ENCODE data around the gene ETV3.

The ETV3 gene

GRCh38 chr1:157137408-157138219 lies 581 bp downstream of the ETV3 start:
- no peak for DNase-seq

GRCh38 chr1:157137046-157137407 lies 1.2 kb downstream of the ETV3 start:
- DNase-seq: peak; percentile 57

- no peak for DNase-seq
These were observed 2.1 kb downstream of the ETV3 start for GRCh38 chr1:157136133-157136532.

DNA sequence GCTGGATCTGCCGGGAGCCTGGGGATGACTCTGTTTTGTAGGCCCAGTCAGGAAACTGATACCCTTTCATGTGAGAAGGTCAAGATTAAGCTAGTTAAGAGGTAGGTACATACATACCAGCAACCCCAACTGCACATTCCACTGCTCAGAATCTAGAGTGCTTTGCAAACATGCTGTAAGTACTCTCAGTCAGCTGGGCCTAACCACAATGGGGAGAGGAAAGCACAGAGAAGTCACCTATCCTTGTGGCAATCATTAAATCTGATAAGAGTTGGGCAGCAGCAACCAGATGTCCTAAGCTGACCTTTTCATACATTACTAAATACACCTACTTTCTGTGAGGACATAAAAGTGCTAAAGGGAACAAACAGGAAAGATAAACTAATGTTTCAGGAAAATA lies 2.5 kb downstream of the ETV3 start:
- no peak for DNase-seq

DNA sequence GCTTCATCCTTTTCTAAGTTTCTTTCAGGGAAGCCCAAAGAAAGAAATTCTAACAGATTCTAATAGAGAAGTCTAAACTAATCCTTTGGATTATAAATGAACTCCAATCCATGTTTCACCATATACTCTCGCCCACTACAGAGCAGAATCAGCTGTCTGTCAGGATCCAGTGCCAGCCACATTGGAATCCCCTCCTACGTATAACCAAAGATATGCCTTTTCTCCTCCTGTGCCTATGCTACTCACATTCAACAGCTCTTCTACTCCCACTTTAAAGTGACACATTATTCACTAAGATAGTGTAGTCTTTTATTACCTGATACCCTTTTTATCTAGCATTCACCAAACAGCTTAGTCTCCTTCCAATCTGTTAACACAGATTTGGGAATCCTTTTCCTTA lies 3.1 kb downstream of the ETV3 start:
- no peak for DNase-seq

- DNase-seq: no peak
These were observed 3.8 kb downstream of the ETV3 start for GRCh38 chr1:157134442-157134841.

GRCh38 chr1:157133426-157133825 lies 4.8 kb downstream of the ETV3 start:
- DNase-seq: no peak

DNA sequence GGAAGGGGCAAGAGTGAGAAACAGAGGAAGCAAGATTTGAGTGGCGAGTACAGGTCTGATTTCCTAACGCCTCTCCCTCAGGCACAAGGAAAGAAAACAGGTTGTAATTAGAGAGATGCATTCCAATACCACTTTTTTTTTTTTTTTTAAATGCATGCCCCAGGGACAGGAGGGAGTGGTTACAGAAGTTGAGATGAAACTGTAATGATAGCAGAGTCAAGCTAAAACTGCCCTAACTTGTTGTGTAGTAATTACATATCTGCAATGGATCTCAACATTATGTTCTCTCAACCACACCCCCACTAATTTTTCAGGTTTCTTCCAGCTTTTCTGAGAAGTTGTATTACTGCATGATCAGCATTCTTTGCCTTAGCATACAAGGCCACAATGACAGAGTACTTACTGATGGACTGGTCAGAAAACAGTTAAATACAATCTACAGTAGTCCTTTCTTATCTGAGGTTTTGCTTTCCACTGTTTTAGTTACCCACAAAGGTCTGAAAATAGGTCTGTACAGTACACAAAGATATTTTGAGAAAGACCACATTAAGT lies 5.5 kb downstream of the ETV3 start:
- no peak for DNase-seq

GRCh38 chr1:157132111-157132510 lies 6.1 kb downstream of the ETV3 start:
- no peak for DNase-seq

- no peak for DNase-seq
These were observed 6.9 kb downstream of the ETV3 start for GRCh38 chr1:157131281-157131680.

DNA sequence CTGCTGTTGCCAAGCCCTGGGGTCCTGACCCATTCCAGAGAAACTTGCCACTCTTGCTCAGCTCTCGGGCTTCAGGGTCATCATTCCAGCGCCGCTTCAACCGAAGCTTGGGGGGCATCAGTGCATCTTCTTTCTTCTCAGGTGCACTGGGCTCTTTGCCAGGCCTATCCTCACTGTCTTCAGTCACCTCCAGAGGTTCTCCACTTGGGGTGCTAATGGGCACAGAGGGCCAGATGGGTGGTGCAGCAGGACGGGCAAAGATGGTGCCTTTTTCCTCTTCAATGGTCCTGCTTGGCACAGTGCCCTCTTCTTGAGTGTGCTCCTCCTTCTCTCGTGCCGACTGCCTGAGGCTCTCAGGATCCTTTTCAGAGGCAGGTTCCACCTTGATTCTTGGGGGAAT lies 13.3 kb downstream of the ETV3 start:
- no peak for DNase-seq

GRCh38 chr1:157119448-157119847 lies 18.7 kb downstream of the ETV3 start:
- no peak for DNase-seq

GRCh38 chr1:157119008-157119407 lies 19.2 kb downstream of the ETV3 start:
- DNase-seq: no peak

GRCh38 chr1:157117527-157118057 lies 20.6 kb downstream of the ETV3 start:
- DNase-seq: no peak

DNA sequence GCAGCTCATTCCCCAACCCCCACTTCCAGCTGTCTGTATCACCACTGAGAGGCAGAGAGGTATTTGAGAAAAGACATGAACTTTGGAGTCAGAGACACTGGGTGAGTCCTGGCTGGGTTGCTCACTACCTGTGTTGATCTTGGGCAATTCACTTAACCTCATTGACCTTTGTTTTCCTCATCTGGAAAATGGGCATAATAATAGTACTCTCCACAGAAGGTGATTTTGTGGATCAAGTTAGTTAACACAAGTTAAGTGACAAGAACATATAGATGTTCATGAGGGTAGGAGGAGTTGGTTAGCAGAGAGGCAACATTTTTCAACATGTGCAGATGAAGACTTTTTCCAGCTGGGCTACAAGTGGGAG lies 21.5 kb downstream of the ETV3 start:
- no peak for DNase-seq

DNA sequence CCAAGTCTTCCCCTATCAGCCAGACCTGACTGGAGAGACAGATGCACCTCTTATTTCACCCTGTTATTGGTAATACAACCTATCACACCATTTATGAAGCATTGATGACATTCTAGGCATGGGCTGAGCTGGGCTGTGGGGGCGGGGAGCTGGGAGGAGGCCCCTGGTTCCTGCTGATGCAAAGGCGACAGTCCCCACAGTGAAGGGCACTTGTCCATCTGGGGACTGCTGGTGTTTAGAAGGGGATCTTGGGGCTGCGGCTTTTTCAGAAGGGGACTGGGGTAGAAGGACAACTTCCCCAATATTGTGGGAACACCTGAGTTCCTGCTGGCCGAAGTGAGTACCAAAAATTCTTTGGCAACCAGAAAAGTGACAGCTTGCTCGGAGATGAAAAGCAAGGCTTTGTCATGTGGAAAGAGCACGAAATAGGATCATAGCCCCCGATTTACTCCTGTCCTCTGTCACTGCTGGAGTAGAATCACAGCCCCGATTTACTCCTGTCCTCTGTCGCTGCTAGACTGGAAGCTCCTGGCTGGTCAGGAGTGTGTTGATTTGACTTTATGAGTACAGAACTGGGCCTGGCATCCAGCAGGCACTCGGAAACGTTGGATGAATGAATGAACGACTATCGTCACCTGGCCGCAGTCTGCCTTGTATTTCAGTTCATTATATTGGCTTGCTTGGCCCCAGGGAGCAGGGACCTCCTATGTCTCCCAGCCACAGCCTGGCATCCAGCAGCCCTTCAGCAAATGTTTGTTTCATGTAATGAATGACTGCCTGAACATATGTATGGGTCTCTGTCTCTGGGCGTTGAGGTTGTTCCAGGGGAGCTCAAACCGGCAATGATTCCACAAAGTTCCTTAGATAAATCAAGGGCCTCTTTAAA lies 22.1 kb downstream of the ETV3 start:
- no peak for DNase-seq

GRCh38 chr1:157115429-157115838 lies 22.8 kb downstream of the ETV3 start:
- no peak for DNase-seq

DNA sequence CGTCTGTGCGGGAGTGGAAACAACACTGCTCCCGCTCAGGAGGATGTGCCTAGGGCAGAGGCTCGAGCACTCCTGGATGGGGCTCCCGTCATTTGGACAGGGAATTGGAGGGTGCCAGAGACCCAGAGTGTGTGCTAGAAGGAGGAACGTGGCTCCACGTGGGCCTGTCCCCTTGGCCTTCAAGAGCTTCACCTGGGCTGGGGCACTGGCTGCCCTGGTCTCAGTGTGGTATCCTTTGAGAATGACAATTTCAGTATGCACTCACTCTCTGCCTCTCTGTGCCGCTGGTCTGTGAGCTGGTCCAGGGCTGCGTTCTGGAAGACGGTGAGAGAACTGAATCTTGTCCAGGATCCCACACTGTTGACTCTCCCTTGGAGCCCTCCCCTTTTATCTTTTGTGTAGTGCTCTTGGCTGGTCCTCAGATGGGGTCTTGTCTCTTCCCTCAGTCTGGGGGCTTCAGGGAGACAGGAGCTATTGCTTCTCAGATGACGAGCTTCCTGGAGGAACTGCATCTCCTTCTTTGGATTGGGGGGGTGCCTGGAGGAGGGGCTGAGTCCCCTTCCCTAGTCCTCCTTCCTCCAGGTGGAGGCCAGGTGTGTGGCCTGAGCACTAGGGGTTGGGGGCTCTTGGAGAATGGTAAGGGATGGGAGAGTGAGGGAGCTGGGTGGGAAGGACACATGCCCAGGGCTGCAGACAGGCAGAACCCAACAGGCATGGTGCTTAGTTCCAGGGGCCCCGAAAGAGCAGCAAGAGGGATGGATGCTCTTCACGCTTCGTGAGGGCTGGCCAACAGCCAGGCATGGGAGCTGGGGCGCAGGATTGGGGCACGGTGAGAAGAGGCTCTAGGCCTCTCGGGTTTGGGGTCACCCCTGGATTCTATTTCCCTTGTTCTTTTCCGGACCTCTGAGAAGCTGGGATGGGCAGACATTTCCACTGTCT lies 23.7 kb downstream of the ETV3 start:
- no peak for DNase-seq

DNA sequence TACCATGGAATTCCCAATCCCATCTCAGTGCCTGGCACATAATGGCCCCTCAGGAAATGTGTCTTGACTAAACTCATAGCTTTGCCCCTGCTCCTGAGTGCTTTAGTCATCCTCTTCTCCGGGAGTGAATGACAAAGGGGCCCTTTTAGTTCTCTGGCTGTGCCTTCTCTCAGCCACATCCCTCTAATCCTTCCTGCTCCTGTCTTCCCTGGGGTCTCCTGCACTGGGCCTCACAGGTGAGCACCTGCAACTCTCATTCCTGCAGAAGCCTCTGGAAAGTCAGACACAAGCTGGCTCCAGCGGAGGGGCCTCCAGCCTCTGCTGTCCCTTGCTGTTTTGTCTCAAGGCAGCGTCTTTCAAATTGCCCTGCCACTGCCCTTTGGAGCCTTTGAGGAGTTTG lies 24.6 kb downstream of the ETV3 start:
- no peak for DNase-seq

DNA sequence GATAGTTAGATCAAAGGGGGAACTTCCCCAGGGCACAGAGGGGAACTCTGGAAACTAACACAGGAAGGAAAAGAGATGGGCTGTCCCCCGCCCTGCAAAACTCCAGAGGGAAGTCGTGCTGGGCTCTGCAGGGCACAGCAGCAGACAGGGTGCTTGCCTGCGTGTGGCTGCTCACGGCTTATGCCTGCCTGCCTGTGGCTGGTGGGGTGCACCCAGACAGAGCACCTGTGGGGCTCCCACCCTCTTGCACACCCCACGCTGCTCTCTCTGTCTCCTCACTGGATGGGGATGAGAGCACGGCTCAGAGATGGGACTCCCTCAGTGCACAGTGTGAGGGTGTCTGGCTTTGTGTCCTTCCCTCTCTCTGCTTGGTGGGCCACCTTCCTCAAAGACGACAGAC lies 25.1 kb downstream of the ETV3 start:
- no peak for DNase-seq

GRCh38 chr1:157112186-157112867 lies 25.9 kb downstream of the ETV3 start:
- no peak for DNase-seq
